ENCODE data around the gene PTPRE. TPM values are rescaled to one million over a fixed set of nuclear protein-coding genes. Genes with fewer than 3 reads are reported as not detected.

Gene PTPRE
- polyA plus RNA-seq, 1 of the 3 experiments (the other 2 are of a cell fraction): 11.8 TPM

- POLR2A ChIA-PET: no interaction called here
These were observed 3.0 kb downstream of the PTPRE start for GRCh38 chr10:127909716-127910463.

More at GRCh38 chr10:127909716-127910463, 3.0 kb downstream of the PTPRE start:
- Histone ChIP-seq H3K4me2 (no peak overlapping the region), H3K4me3 (ENCODE audit: low read depth in 2 of 2, low read length in 1 of 2) (no peak overlapping the region), H3K27ac (ENCODE audit: low read depth in 2 of 2, low read length in 1 of 2) (no peak overlapping the region), H4K20me1 (ENCODE audit: insufficient read depth) (no peaks in the 10 kb centered on the region), H2AFZ (ENCODE audit: low read depth) (no peak overlapping the region), H3K79me2 (ENCODE audit: insufficient read depth) (no peaks in the 10 kb centered on the region; the same call in 1 of the 2 replicates), H3K9ac (no peak overlapping the region), H3K9me2 (no peaks in the 10 kb centered on the region), H3K36me3 (replicated peaks in 1 of 2; ENCODE audit: control insufficient read depth in 1 of 2, insufficient read depth in 2 of 2, low read length in 1 of 2) (no peaks in the 10 kb centered on the region), H3K27me3 (ENCODE audit: insufficient read depth) (no peaks in the 10 kb centered on the region), H3K9me3 (no peaks in the 10 kb centered on the region), H3K4me1 (ENCODE audit: control insufficient read depth in 1 of 2, insufficient read depth in 2 of 2, low read depth in 1 of 2, low read length in 1 of 2) (peaks cover 0 to 17% of the 10 kb centered on the region in 2 experiments; a peak in 2 of 4 replicates), H3F3A (replicated peaks; ENCODE audit: insufficient read depth) (no peaks in the 10 kb centered on the region)
- TF ChIP-seq TEAD4 (IDR thresholded peaks at IDR 0.05; ENCODE audit: borderline replicate concordance, insufficient read depth): no peak
- no peak for TF ChIP-seq EP300 (IDR thresholded peaks at IDR 0.05; ENCODE audit: borderline replicate concordance in 1 of 2, low read depth in 1 of 2, low read length in 1 of 2)
- no peak for TF ChIP-seq REST (IDR thresholded peaks at IDR 0.05; ENCODE audit: low read depth, low read length)
- TF ChIP-seq GATA2 (CRISPR knock-in tag; IDR thresholded peaks at IDR 0.05): no peak
- TF ChIP-seq NFIC (IDR thresholded peaks at IDR 0.05; ENCODE audit: borderline replicate concordance): no peak
- TF ChIP-seq POLR2AphosphoS5 (IDR thresholded peaks at IDR 0.05; ENCODE audit: low read depth, low read length): no peak
- TF ChIP-seq USF1 (IDR thresholded peaks at IDR 0.05; ENCODE audit: borderline replicate concordance, low read depth): no peak
- TF ChIP-seq GABPA (IDR thresholded peaks at IDR 0.05; ENCODE audit: low read depth): no peak
- TF ChIP-seq CTCF (IDR thresholded peaks at IDR 0.05): no peak
- TF ChIP-seq FOSL2 (IDR thresholded peaks at IDR 0.05; ENCODE audit: borderline replicate concordance, low read depth): no peak
- no peak for TF ChIP-seq NRF1 (IDR thresholded peaks at IDR 0.05; ENCODE audit: low read depth, low read length)
- no peak for TF ChIP-seq RAD21 (IDR thresholded peaks at IDR 0.05; ENCODE audit: low read length)
- TF ChIP-seq FOXM1 (IDR thresholded peaks at IDR 0.05; ENCODE audit: low read depth): no peak
- no peak for TF ChIP-seq IRF3 (IDR thresholded peaks at IDR 0.05; ENCODE audit: low read depth, low read length)
- TF ChIP-seq SMC3 (IDR thresholded peaks at IDR 0.05; ENCODE audit: low read depth, low read length): no peak
- no peak for TF ChIP-seq JUND (IDR thresholded peaks at IDR 0.05)
- TF ChIP-seq TCF12 (IDR thresholded peaks at IDR 0.05): no peak
- TF ChIP-seq ZBTB33 (IDR thresholded peaks at IDR 0.05; ENCODE audit: borderline replicate concordance, low read depth): no peak
- no peak for TF ChIP-seq TAF1 (IDR thresholded peaks at IDR 0.05; ENCODE audit: borderline replicate concordance, low read depth, low read length)
- no peak for TF ChIP-seq RCOR1 (IDR thresholded peaks at IDR 0.05; ENCODE audit: low read length)
- no peak for DNase-seq
- WGBS (ENCODE audit: low lambda C conversion rate): 89% methylated on average over 7 of the region's 7 CpGs
- CTCF ChIA-PET: interaction anchor here (0.6 to 13.6 kb wide), 4 partner anchors 12 to 139 kb away, joined by 4 to 389 read pairs (median 98); no protein-coding TSS in a partner anchor
